HepG2 (cell line): ENCODE measurements around the gene AHR. TPM values are rescaled to one million over a fixed set of nuclear protein-coding genes. Genes with fewer than 3 reads are reported as not detected.

Experiments
- CENPBD1 ChIP-seq: sonication (generic); formaldehyde crosslinking; IDR thresholded peaks from 2 replicates; pipeline ENCODE4 v1.8.0; 2022; ENCODE audit warnings: missing genetic modification reagents, low read depth, mild to moderate bottlenecking, borderline replicate concordance
- FOXP1 ChIP-seq, 2 experiments: fragments of 450-650 bp in 1 of 2; IDR thresholded peaks; 2 replicates each; pipeline ENCODE4 v1.6.1; 2017 to 2018; ENCODE audit warnings: antibody characterized with exemption in 1 of 2
- GATAD2A ChIP-seq: IDR thresholded peaks from 2 replicates; pipeline ENCODE4 v1.6.1; 2016
- GRHL1 ChIP-seq: sonication (generic); formaldehyde crosslinking; conservative IDR thresholded peaks from 2 replicates; pipeline ENCODE4 v1.8.0; 2022; ENCODE audit warnings: missing genetic modification reagents
- HNF4G ChIP-seq, 2 experiments: sonication (generic) in 1 of 2; formaldehyde crosslinking in 1 of 2; IDR thresholded peaks; 2 replicates each; pipeline versions ENCODE4 v1.4.0 to v1.6.1; 2011 to 2020; ENCODE audit warnings: borderline replicate concordance in 2 of 2, low read depth in 2 of 2, mild to moderate bottlenecking in 2 of 2, low read length in 1 of 2, missing genetic modification reagents in 1 of 2, moderate library complexity in 1 of 2
- HOXA5 ChIP-seq: sonication (generic); formaldehyde crosslinking; IDR thresholded peaks from 2 replicates; pipeline ENCODE4 v1.4.0; 2020; ENCODE audit warnings: missing genetic modification reagents
- HOXD1 ChIP-seq: sonication (generic); formaldehyde crosslinking; IDR thresholded peaks from 2 replicates; pipeline ENCODE4 v1.5.0; 2020; ENCODE audit warnings: missing genetic modification reagents
- JUND ChIP-seq: sonication (generic); formaldehyde crosslinking; IDR thresholded peaks from 2 replicates; pipeline ENCODE4 v1.8.0; 2022; ENCODE audit warnings: mild to moderate bottlenecking, missing genetic modification reagents
- KDM1A ChIP-seq: IDR thresholded peaks from 2 replicates; pipeline ENCODE4 v1.6.1; 2016; ENCODE audit warnings: missing compliant biosample characterization
- KDM5A ChIP-seq: fragments of 200-600 bp; sonication (generic); IDR thresholded peaks from 2 replicates; pipeline ENCODE4 v1.7.0; 2018; ENCODE audit warnings: antibody characterized with exemption, mild to moderate bottlenecking, low read length, borderline replicate concordance
- MAFG ChIP-seq: sonication (generic); formaldehyde crosslinking; IDR thresholded peaks from 2 replicates; pipeline ENCODE4 v1.5.1; 2020; ENCODE audit warnings: mild to moderate bottlenecking, missing genetic modification reagents
- NAIF1 ChIP-seq: sonication (generic); formaldehyde crosslinking; IDR thresholded peaks from 2 replicates; pipeline ENCODE4 v1.5.0; 2020; ENCODE audit warnings: mild to moderate bottlenecking, missing genetic modification reagents, borderline replicate concordance
- PHF20 ChIP-seq: sonication (generic); formaldehyde crosslinking; IDR thresholded peaks from 2 replicates; pipeline ENCODE4 v1.5.0; 2020; ENCODE audit warnings: mild to moderate bottlenecking, missing genetic modification reagents
- PHF5A ChIP-seq: IDR thresholded peaks from one replicate; pipeline ENCODE4 v1.6.1; 2018; ENCODE audit warnings: low read depth, missing genetic modification reagents; ENCODE audit not compliant: unreplicated experiment
- RFXANK ChIP-seq: IDR thresholded peaks from 2 replicates; pipeline ENCODE4 v1.6.1; 2016
- RNF2 ChIP-seq: fragments of 450-650 bp; conservative IDR thresholded peaks from 2 replicates; pipeline ENCODE4 v1.6.1; 2016; ENCODE audit warnings: low read depth
- SIX1 ChIP-seq: sonication (generic); formaldehyde crosslinking; IDR thresholded peaks from 2 replicates; pipeline ENCODE4 v1.4.0; 2020; ENCODE audit warnings: missing genetic modification reagents, borderline replicate concordance
- SRSF4 ChIP-seq: fragments of 200-400 bp; formaldehyde crosslinking; IDR thresholded peaks from one replicate; pipeline ENCODE4 v1.6.1; 2018; ENCODE audit warnings: mild to moderate bottlenecking, low read depth, low read length, moderate library complexity; ENCODE audit not compliant: poor library complexity, severe bottlenecking
- SUZ12 ChIP-seq: fragments of 150-350 bp; IDR thresholded peaks from 2 replicates; pipeline ENCODE4 v1.6.1; 2014; ENCODE audit warnings: low read depth, low read length
- TBX3 ChIP-seq: fragments of 450-650 bp; IDR thresholded peaks from 2 replicates; pipeline ENCODE4 v1.6.1; 2017; ENCODE audit warnings: antibody characterized with exemption, mild to moderate bottlenecking, inconsistent platforms, borderline replicate concordance
- TEAD3 ChIP-seq: optimal IDR thresholded peaks from 2 replicates; pipeline ENCODE3; 2016; ENCODE audit warnings: borderline replicate concordance
- ZBTB33 ChIP-seq: sonication (generic); formaldehyde crosslinking; IDR thresholded peaks from 2 replicates; pipeline ENCODE4 v1.4.0; 2020; ENCODE audit warnings: missing genetic modification reagents
- ZFP36 ChIP-seq: fragments of 150-350 bp; IDR thresholded peaks from 2 replicates; pipeline ENCODE4 v1.6.1; 2018; ENCODE audit warnings: borderline replicate concordance, low read length, low read depth; ENCODE audit not compliant: partially characterized antibody
- ZFP90 ChIP-seq: sonication (generic); formaldehyde crosslinking; IDR thresholded peaks from 2 replicates; pipeline ENCODE4 v1.8.0; 2022; ENCODE audit warnings: missing genetic modification reagents, mild to moderate bottlenecking, inconsistent platforms, borderline replicate concordance
- ZNF225 ChIP-seq: sonication (generic); formaldehyde crosslinking; IDR thresholded peaks from 2 replicates; pipeline ENCODE4 v1.4.0; 2020; ENCODE audit warnings: mild to moderate bottlenecking, missing genetic modification reagents
- ZNF337 ChIP-seq: sonication (generic); formaldehyde crosslinking; IDR thresholded peaks from 2 replicates; pipeline ENCODE4 v1.5.1; 2020; ENCODE audit warnings: missing genetic modification reagents, low read depth, mild to moderate bottlenecking, borderline replicate concordance
- ZNF605 ChIP-seq: sonication (generic); formaldehyde crosslinking; IDR thresholded peaks from 2 replicates; pipeline ENCODE4 v1.8.0; 2022; ENCODE audit warnings: mild to moderate bottlenecking, missing genetic modification reagents
- ZSCAN22 ChIP-seq: sonication (generic); formaldehyde crosslinking; IDR thresholded peaks from 2 replicates; pipeline ENCODE4 v1.4.0; 2020; ENCODE audit warnings: mild to moderate bottlenecking, missing genetic modification reagents
- polyA plus RNA-seq, 8 experiments: library from polyadenylated mRNA; depleted of rRNA in 3 of 8; stranded (reverse) in 7 of 8; unstranded in 1 of 8; fragments of >200 nt; fragmentation: Illumina TruSeq in 4 of 8; extraction: Trizol in 4 of 8; gene quantifications; 2 replicates each; pipeline versions ENCODE4 v1.2.1 to v1.2.3, GENCODE V29; 2011 to 2016; ENCODE audit warnings: low read depth in 4 of 8, missing spikeins in 1 of 8, mixed read lengths in 1 of 8; ENCODE audit not compliant: insufficient read depth in 1 of 8
- total RNA-seq, 5 experiments: library from RNA; depleted of rRNA; stranded (reverse); fragments of >200 nt; fragmentation: Illumina TruSeq; extraction: Trizol; gene quantifications; 2 replicates each; pipeline ENCODE4 v1.2.3, GENCODE V29; 2016; ENCODE audit warnings: low read depth in 1 of 5

Gene AHR
- total and polyA plus RNA-seq, 2 of the 13 experiments (the other 11 are each of a cell fraction or from before 2014, with no cell fraction given): 9.0 to 31.3 TPM

- TF ChIP-seq KDM5A: no peak
- no peak for TF ChIP-seq KDM1A (CRISPR knock-in tag)
- no peak; the same call in 1 of the 2 replicates for TF ChIP-seq HNF4G (IDR thresholded peaks at IDR 0.05; ENCODE audit: borderline replicate concordance, low read depth, low read length)
- no peak for TF ChIP-seq HNF4G (CRISPR knock-in tag; IDR thresholded peaks at IDR 0.05; ENCODE audit: borderline replicate concordance, low read depth)
- TF ChIP-seq SIX1: no peak
- TF ChIP-seq NAIF1 (CRISPR knock-in tag): no peak
- no peak for TF ChIP-seq ZBTB33 (CRISPR knock-in tag)
- peak; percentile 63 for TF ChIP-seq TEAD3 (CRISPR knock-in tag)
- no peak for TF ChIP-seq ZNF225 (CRISPR knock-in tag)
- no peak for TF ChIP-seq PHF5A (CRISPR knock-in tag)
- TF ChIP-seq RNF2: no peak
- peak; percentile 16; the same call in 1 of the 2 replicates for TF ChIP-seq ZSCAN22 (CRISPR knock-in tag)
- no peak for TF ChIP-seq ZFP90 (CRISPR knock-in tag)
- no peak for TF ChIP-seq GRHL1 (CRISPR knock-in tag)
- no peak for TF ChIP-seq RFXANK (CRISPR knock-in tag)
- TF ChIP-seq ZNF605 (CRISPR knock-in tag): no peak
- TF ChIP-seq ZFP36: no peak
- TF ChIP-seq HOXA5 (CRISPR knock-in tag): peak; percentile 49; the same call in 1 of the 2 replicates
- no peak for TF ChIP-seq SUZ12
- no peak for TF ChIP-seq ZNF337 (CRISPR knock-in tag)
- peak; percentile 48; the same call in 1 of the 2 replicates for TF ChIP-seq PHF20 (CRISPR knock-in tag)
- TF ChIP-seq FOXP1 (IDR thresholded peaks at IDR 0.05): no peak
- no peak for TF ChIP-seq FOXP1 (CRISPR knock-in tag; IDR thresholded peaks at IDR 0.05)
- no peak for TF ChIP-seq CENPBD1 (CRISPR knock-in tag)
- no peak for TF ChIP-seq JUND (CRISPR knock-in tag)
- TF ChIP-seq HOXD1 (CRISPR knock-in tag): no peak
- no peak for TF ChIP-seq MAFG (CRISPR knock-in tag)
- TF ChIP-seq TBX3: no peak
- no peak for TF ChIP-seq SRSF4
- TF ChIP-seq GATAD2A: 0 out of 2 replicates have a peak, but pooled peaks have one; percentile 11
These were observed at the start of gene AHR (continued) for GRCh38 chr7:17298102-17298839.
